ENCODE measurements around the gene FAM43A.

Gene FAM43A

DNA sequence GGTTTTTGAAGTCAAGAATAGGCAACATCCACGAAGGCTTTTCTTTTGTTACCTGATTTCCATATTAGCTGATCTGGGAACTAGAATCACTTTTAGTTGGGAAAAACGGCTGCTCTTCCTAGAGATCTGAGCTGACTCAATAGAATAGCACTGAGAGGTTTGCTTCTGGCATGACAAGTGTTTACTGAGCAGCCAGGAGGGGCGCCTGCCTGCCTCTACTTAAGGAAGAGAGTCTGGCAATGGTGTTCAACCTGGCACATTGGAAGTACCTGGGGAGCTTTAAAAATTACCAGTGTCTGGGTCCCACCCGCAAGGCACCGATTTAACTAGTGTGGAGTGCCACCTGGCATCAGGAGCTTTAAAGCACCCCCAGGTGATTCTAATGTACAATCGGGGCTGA, 34.4 kb downstream of the FAM43A start:
- Histone ChIP-seq H3K18ac (ENCODE audit: low read depth in 1 of 2, low read length in 2 of 2) (no peak overlapping the region), H3K23ac (ENCODE audit: low read length in 2 of 2) (no peak overlapping the region), H3K4me3 (ENCODE audit: insufficient read depth in 1 of 2, low read depth in 1 of 2, low read length in 2 of 2) (no peak overlapping the region), H3K9ac (ENCODE audit: low read length) (no peak overlapping the region), H2AK5ac (ENCODE audit: low read length, severe bottlenecking) (no peak overlapping the region), H3K79me1 (replicated peaks; ENCODE audit: low read length, poor library complexity, severe bottlenecking) (no peaks in the 10 kb centered on the region), H3K4me1 (ENCODE audit: control insufficient read depth, insufficient read depth, low read depth, low read length) (no peaks in the 10 kb centered on the region), H2BK5ac (ENCODE audit: low read depth, low read length, poor library complexity, severe bottlenecking) (no peak overlapping the region), H3K4me2 (ENCODE audit: low read length, poor library complexity, severe bottlenecking) (no peak overlapping the region), H2AFZ (ENCODE audit: low read depth, low read length) (no peak overlapping the region), H4K91ac (ENCODE audit: low read length) (no peak overlapping the region), H3K27ac (ENCODE audit: low read length, poor library complexity, severe bottlenecking) (no peak overlapping the region), H4K8ac (ENCODE audit: low read length) (no peak overlapping the region), H3K27me3 (ENCODE audit: control insufficient read depth in 1 of 2, insufficient read depth in 1 of 2, low read length in 2 of 2) (peaks cover 34 to 57% of the 10 kb centered on the region in 2 experiments), H3K36me3 (ENCODE audit: control insufficient read depth in 1 of 2, insufficient read depth in 2 of 2, low read depth in 1 of 2, low read length in 2 of 2) (no peaks in the 10 kb centered on the region), H3K4ac (ENCODE audit: low read depth in 1 of 2, low read length in 2 of 2) (no peak overlapping the region), H3K9me3 (ENCODE audit: control insufficient read depth, low read length) (peaks cover 3% of the 10 kb centered on the region), H2BK12ac (ENCODE audit: low read length in 2 of 2) (no peak overlapping the region), H3K14ac (ENCODE audit: low read length in 2 of 2) (no peak overlapping the region), H2BK15ac (ENCODE audit: low read depth, poor library complexity, severe bottlenecking) (no peak overlapping the region), H2BK120ac (ENCODE audit: low read depth, low read length) (no peak overlapping the region)
- no peak for DNase-seq
- WGBS: 85% methylated on average over 5 of the region's 6 CpGs

- Histone ChIP-seq H2BK15ac (ENCODE audit: low read depth, poor library complexity, severe bottlenecking) (no peak overlapping the region), H3K27me3 (ENCODE audit: control insufficient read depth in 1 of 2, insufficient read depth in 1 of 2, low read length in 2 of 2) (peaks cover 40% of the 10 kb centered on the region in 2 experiments), H4K8ac (ENCODE audit: low read length) (no peak overlapping the region), H4K91ac (ENCODE audit: low read length) (no peak overlapping the region), H3K4ac (ENCODE audit: low read depth in 1 of 2, low read length in 2 of 2) (no peak overlapping the region), H3K18ac (ENCODE audit: low read depth in 1 of 2, low read length in 2 of 2) (no peak overlapping the region), H3K79me1 (replicated peaks; ENCODE audit: low read length, poor library complexity, severe bottlenecking) (no peaks in the 10 kb centered on the region), H3K14ac (ENCODE audit: low read length in 2 of 2) (no peak overlapping the region), H3K4me1 (ENCODE audit: control insufficient read depth, insufficient read depth, low read depth, low read length) (no peaks in the 10 kb centered on the region), H3K4me2 (ENCODE audit: low read length, poor library complexity, severe bottlenecking) (no peak overlapping the region), H2AFZ (ENCODE audit: low read depth, low read length) (no peak overlapping the region), H3K36me3 (ENCODE audit: control insufficient read depth in 1 of 2, insufficient read depth in 2 of 2, low read depth in 1 of 2, low read length in 2 of 2) (no peaks in the 10 kb centered on the region), H2AK5ac (ENCODE audit: low read length, severe bottlenecking) (no peak overlapping the region), H3K23ac (ENCODE audit: low read length in 2 of 2) (no peak overlapping the region), H2BK12ac (ENCODE audit: low read length in 2 of 2) (no peak overlapping the region), H3K9me3 (ENCODE audit: control insufficient read depth, low read length) (peaks cover 3% of the 10 kb centered on the region), H3K4me3 (ENCODE audit: insufficient read depth in 1 of 2, low read depth in 1 of 2, low read length in 2 of 2) (no peak overlapping the region), H3K27ac (ENCODE audit: low read length, poor library complexity, severe bottlenecking) (no peak overlapping the region), H2BK120ac (ENCODE audit: low read depth, low read length) (no peak overlapping the region), H3K9ac (ENCODE audit: low read length) (no peak overlapping the region), H2BK5ac (ENCODE audit: low read depth, low read length, poor library complexity, severe bottlenecking) (no peak overlapping the region)
- WGBS: 71% methylated on average over 7 of the region's 7 CpGs
- no peak for DNase-seq
Measured at GRCh38 chr3:194723846-194724618, 38.3 kb downstream of the FAM43A start.

DNA sequence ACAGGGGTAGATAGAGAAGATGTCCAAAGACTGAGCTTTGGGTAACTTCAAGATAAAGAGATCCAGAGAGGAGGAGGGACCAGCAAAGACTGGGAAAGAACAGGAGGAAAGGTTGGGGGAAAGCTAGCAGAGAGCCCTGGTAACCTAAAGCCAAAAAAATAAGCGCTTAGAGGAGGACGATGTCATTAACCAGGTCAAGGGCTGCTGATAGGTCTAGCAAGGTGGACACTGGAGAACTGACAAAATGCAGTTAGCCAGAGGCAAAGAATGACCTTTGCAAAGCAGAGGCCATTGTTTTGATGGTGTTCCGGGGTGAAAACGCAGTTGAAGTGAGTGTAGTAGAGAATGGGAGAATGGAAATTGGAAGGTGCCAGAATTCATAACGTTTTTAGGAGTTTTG, 39.7 kb downstream of the FAM43A start:
- H2BK5ac ChIP-seq (ENCODE audit: low read depth, low read length, poor library complexity, severe bottlenecking): no peak overlapping the region
- no peaks in the 10 kb centered on the region for H3K9me3 ChIP-seq (ENCODE audit: control insufficient read depth, low read length)
- H2AK5ac ChIP-seq (ENCODE audit: low read length, severe bottlenecking): no peak overlapping the region
- WGBS: 80% methylated on average over 5 of the region's 5 CpGs
- H3K14ac ChIP-seq (ENCODE audit: low read length in 2 of 2): no peak overlapping the region
- no peak overlapping the region for H4K91ac ChIP-seq (ENCODE audit: low read length)
- H3K79me1 ChIP-seq (replicated peaks; ENCODE audit: low read length, poor library complexity, severe bottlenecking): no peaks in the 10 kb centered on the region
- no peak for DNase-seq
- H3K4me2 ChIP-seq (ENCODE audit: low read length, poor library complexity, severe bottlenecking): no peak overlapping the region
- H3K9ac ChIP-seq (ENCODE audit: low read length): no peak overlapping the region
- H3K36me3 ChIP-seq (ENCODE audit: control insufficient read depth in 1 of 2, insufficient read depth in 2 of 2, low read depth in 1 of 2, low read length in 2 of 2): no peaks in the 10 kb centered on the region
- H3K27me3 ChIP-seq (ENCODE audit: control insufficient read depth in 1 of 2, insufficient read depth in 1 of 2, low read length in 2 of 2): peaks cover 38 to 40% of the 10 kb centered on the region in 2 experiments
- no peak overlapping the region for H3K4ac ChIP-seq (ENCODE audit: low read depth in 1 of 2, low read length in 2 of 2)
- H3K27ac ChIP-seq (ENCODE audit: low read length, poor library complexity, severe bottlenecking): no peak overlapping the region
- H2AFZ ChIP-seq (ENCODE audit: low read depth, low read length): no peak overlapping the region
- no peaks in the 10 kb centered on the region for H3K4me1 ChIP-seq (ENCODE audit: control insufficient read depth, insufficient read depth, low read depth, low read length)
- no peak overlapping the region for H3K18ac ChIP-seq (ENCODE audit: low read depth in 1 of 2, low read length in 2 of 2)
- H2BK15ac ChIP-seq (ENCODE audit: low read depth, poor library complexity, severe bottlenecking): no peak overlapping the region
- no peak overlapping the region for H2BK12ac ChIP-seq (ENCODE audit: low read length in 2 of 2)
- no peak overlapping the region for H2BK120ac ChIP-seq (ENCODE audit: low read depth, low read length)
- H4K8ac ChIP-seq (ENCODE audit: low read length): no peak overlapping the region
- no peak overlapping the region for H3K4me3 ChIP-seq (ENCODE audit: insufficient read depth in 1 of 2, low read depth in 1 of 2, low read length in 2 of 2)
- no peak overlapping the region for H3K23ac ChIP-seq (ENCODE audit: low read length in 2 of 2)

DNA sequence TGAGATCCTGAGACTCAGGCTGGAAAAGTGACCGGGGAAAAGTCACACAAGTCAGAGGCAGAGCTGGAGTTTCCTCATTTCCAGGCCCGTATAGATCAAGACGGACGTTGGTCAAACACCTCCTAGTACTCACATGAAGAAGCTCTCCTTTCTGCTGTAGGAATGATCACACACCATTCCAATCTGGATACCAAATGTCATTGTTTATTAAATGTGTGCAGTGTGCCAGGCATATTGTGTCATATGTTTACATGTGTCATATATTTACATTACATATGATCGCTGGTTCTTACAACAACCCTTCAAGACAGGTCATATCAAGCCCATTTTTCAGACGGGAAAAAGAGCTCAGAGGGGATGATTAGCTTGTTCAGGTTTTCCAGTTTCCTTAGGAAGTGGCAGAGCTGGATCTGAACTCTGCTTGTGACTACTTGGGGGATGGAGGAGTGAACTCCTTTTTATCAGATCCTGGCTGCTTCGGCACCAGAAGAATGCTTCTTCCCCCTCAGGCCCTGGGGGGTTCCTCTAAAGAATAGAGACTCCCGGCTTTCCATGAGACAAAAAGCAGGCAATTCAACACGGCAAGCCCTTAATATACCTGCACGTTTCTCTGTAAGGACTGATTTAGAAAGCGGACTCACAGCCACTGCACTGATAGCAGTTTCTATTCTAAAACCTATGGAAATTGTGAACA, 41.9 kb downstream of the FAM43A start:
- no peak overlapping the region for H2BK15ac ChIP-seq (ENCODE audit: low read depth, poor library complexity, severe bottlenecking)
- DNase-seq: peak; percentile 88
- H3K9me3 ChIP-seq (ENCODE audit: control insufficient read depth, low read length): no peaks in the 10 kb centered on the region
- 66% methylated on average over 8 of the region's 11 CpGs for WGBS
- H3K14ac ChIP-seq (ENCODE audit: low read length in 2 of 2): no peak overlapping the region
- H3K23ac ChIP-seq (ENCODE audit: low read length in 2 of 2): no peak overlapping the region
- no peak overlapping the region for H2AK5ac ChIP-seq (ENCODE audit: low read length, severe bottlenecking)
- H3K4me3 ChIP-seq (ENCODE audit: insufficient read depth in 1 of 2, low read depth in 1 of 2, low read length in 2 of 2): no peak overlapping the region
- no peak overlapping the region for H4K91ac ChIP-seq (ENCODE audit: low read length)
- H2BK12ac ChIP-seq (ENCODE audit: low read length in 2 of 2): no peak overlapping the region
- no peaks in the 10 kb centered on the region for H3K4me1 ChIP-seq (ENCODE audit: control insufficient read depth, insufficient read depth, low read depth, low read length)
- H2BK120ac ChIP-seq (ENCODE audit: low read depth, low read length): no peak overlapping the region
- H3K4ac ChIP-seq (ENCODE audit: low read depth in 1 of 2, low read length in 2 of 2): no peak overlapping the region
- no peak overlapping the region for H3K18ac ChIP-seq (ENCODE audit: low read depth in 1 of 2, low read length in 2 of 2)
- no peak overlapping the region for H2BK5ac ChIP-seq (ENCODE audit: low read depth, low read length, poor library complexity, severe bottlenecking)
- H3K79me1 ChIP-seq (replicated peaks; ENCODE audit: low read length, poor library complexity, severe bottlenecking): no peaks in the 10 kb centered on the region
- no peak overlapping the region for H3K27ac ChIP-seq (ENCODE audit: low read length, poor library complexity, severe bottlenecking)
- H4K8ac ChIP-seq (ENCODE audit: low read length): no peak overlapping the region
- no peak overlapping the region for H2AFZ ChIP-seq (ENCODE audit: low read depth, low read length)
- H3K9ac ChIP-seq (ENCODE audit: low read length): no peak overlapping the region
- no peaks in the 10 kb centered on the region for H3K36me3 ChIP-seq (ENCODE audit: control insufficient read depth in 1 of 2, insufficient read depth in 2 of 2, low read depth in 1 of 2, low read length in 2 of 2)
- H3K27me3 ChIP-seq (ENCODE audit: control insufficient read depth in 1 of 2, insufficient read depth in 1 of 2, low read length in 2 of 2): peaks cover 50 to 54% of the 10 kb centered on the region in 2 experiments
- no peak overlapping the region for H3K4me2 ChIP-seq (ENCODE audit: low read length, poor library complexity, severe bottlenecking)
